ENCODE results near the gene FOXP2. TPM values are rescaled to one million over a fixed set of nuclear protein-coding genes. Genes with fewer than 3 reads are reported as not detected.

FOXP2 gene
- total and polyA plus RNA-seq, 2 of the 13 experiments (the other 11 are each of a cell fraction or from before 2014, with no cell fraction given): 0.90 TPM; not detected in 1

GRCh38 chr7:114722562-114722961, 307.9 kb downstream of the FOXP2 start (continued):
- no peak for TF ChIP-seq ATF6 (CRISPR knock-in tag; conservative IDR thresholded peaks at IDR 0.05)
- TF ChIP-seq ZNF850 (CRISPR knock-in tag; conservative IDR thresholded peaks at IDR 0.05): no peak
- no peak for TF ChIP-seq ZC3H4 (CRISPR knock-in tag; IDR thresholded peaks at IDR 0.05; ENCODE audit: borderline replicate concordance)
- no peak for TF ChIP-seq ZKSCAN8 (CRISPR knock-in tag; IDR thresholded peaks at IDR 0.05; ENCODE audit: borderline replicate concordance)
- no peak for TF ChIP-seq MXI1 (IDR thresholded peaks at IDR 0.05; ENCODE audit: borderline replicate concordance, low read depth, low read length)
- TF ChIP-seq ZFP41 (CRISPR knock-in tag; IDR thresholded peaks at IDR 0.05; ENCODE audit: borderline replicate concordance): no peak
- no peak for TF ChIP-seq SIN3B (IDR thresholded peaks at IDR 0.05; ENCODE audit: low read length)

GRCh38 chr7:114723308-114723707, 308.7 kb downstream of the FOXP2 start:
- no TSS peak for BruUV-seq (replicated peaks)
- CTCF ChIA-PET (ENCODE audit: low intra/inter-chr PET ratio, low total read pairs): no interaction called here
- H3K9ac ChIP-seq (ENCODE audit: insufficient read depth, low read depth, low read length): no peak overlapping the region
- WGBS (ENCODE audit: low lambda C conversion rate): 0% methylated on average over 1 of the region's 1 CpG
- H3K27me3 ChIP-seq (ENCODE audit: control insufficient read depth in 1 of 2, insufficient read depth in 2 of 2, low read length in 2 of 2): no peaks in the 10 kb centered on the region
- no peak overlapping the region for H2AFZ ChIP-seq (ENCODE audit: low read length)
- no peaks in the 10 kb centered on the region for H3K4me1 ChIP-seq (ENCODE audit: insufficient read depth, low read length)
- TF ChIP-seq ZBTB39 (CRISPR knock-in tag; IDR thresholded peaks at IDR 0.05): no peak
- TF ChIP-seq ZFP36L1 (CRISPR knock-in tag; IDR thresholded peaks at IDR 0.05): no peak
- peak; percentile 53 to 77; a peak in 3 of 4 replicates for TF ChIP-seq MAFK (conservative IDR thresholded peaks at IDR 0.05 in 1 of 2, IDR thresholded peaks at IDR 0.05 in 1 of 2; ENCODE audit: low read length in 2 of 2)
- no peak for TF ChIP-seq ZNF850 (CRISPR knock-in tag; conservative IDR thresholded peaks at IDR 0.05)
- peak; percentile 72 for TF ChIP-seq MAFF (IDR thresholded peaks at IDR 0.05; ENCODE audit: low read depth, low read length)
- H3K27ac ChIP-seq (ENCODE audit: extremely low read length, insufficient read depth, low read length): no peak overlapping the region
- H4K20me1 ChIP-seq (ENCODE audit: insufficient read depth, low read length): no peaks in the 10 kb centered on the region
- in situ Hi-C loops (cut with HindIII; ENCODE audit: extremely low pct_ligation_motif_present, low pct_unique_long_range_greater_than_20kb) (no loop called here), intact Hi-C loops (cut with micrococcal nuclease; ENCODE audit: unreplicated experiment) (no loop called here)
- no peaks in the 10 kb centered on the region for H3K36me3 ChIP-seq (replicated peaks in 1 of 2; ENCODE audit: control insufficient read depth in 1 of 2, insufficient read depth in 2 of 2, low read length in 2 of 2)
- ATAC-seq: no peak
- DNase-seq (ENCODE audit: low spot score): no peak
- no peaks in the 10 kb centered on the region for H3K79me2 ChIP-seq (ENCODE audit: insufficient read depth, low read length)
- POLR2A ChIA-PET: no interaction called here
- H3K4me2 ChIP-seq (ENCODE audit: low read depth, low read length): no peak overlapping the region
- H3K4me3 ChIP-seq (replicated peaks in 1 of 3; ENCODE audit: insufficient read depth in 1 of 3, low read depth in 2 of 3, low read length in 3 of 3): no peak overlapping the region
- no peak for FAIRE-seq
- no peaks in the 10 kb centered on the region for H3K9me3 ChIP-seq (ENCODE audit: low read length)
